HCT116 (cell line): ENCODE data around the gene ADAMTS15. TPM values are rescaled to one million over a fixed set of nuclear protein-coding genes. Genes with fewer than 3 reads are reported as not detected.

ENCODE experiments used
- ATAC-seq: fragments of 200-7000 bp; cut with Tn5 transposase; 2 replicates; pipeline ENCODE4 v1.9.1; 2020; ENCODE audit warnings: mild to moderate bottlenecking, moderate library complexity
- BruUV-seq: library from RNA; stranded (reverse); fragments of 400-500 nt; replicated peaks from 2 replicates; lab custom pipeline; 2021; lab: Mats Ljungman, UMichigan
- CTCF ChIA-PET: fragments of 300-600 bp; sonication (Branson Sonifier 250); formaldehyde crosslinking; loops from one replicate; lab custom pipeline; 2021; ENCODE audit warnings: antibody characterized with exemption; lab: Charles Lee
- POLR2A ChIA-PET: fragments of 300-600, 350-600 bp; sonication (Branson Sonifier 250); formaldehyde crosslinking; loops from one replicate; lab custom pipeline; 2021; ENCODE audit warnings: antibody characterized with exemption; lab: Charles Lee
- RAD21 ChIA-PET, 2 experiments: fragments of 300-600 bp; sonication (Branson Sonifier 250); formaldehyde crosslinking; loops; one replicate each; lab custom pipeline; 2023; ENCODE audit warnings: low total read pairs in 2 of 2; ENCODE audit not compliant: uncharacterized antibody in 2 of 2, unreplicated experiment in 2 of 2, low non-redundant PET in 1 of 2; lab: Charles Lee
- DNase-seq: peaks from one replicate; pipeline ENCODE4 v3.0.0-alpha.2; 2010; ENCODE audit warnings: low read depth, low spot score
- H2AFZ ChIP-seq: fragments of 200-600 bp; shearing (Covaris generic), sonication (generic); 2 replicates; pipeline ENCODE4 v1.6.1; 2017; ENCODE audit warnings: low read depth, mixed run types, mixed read lengths, antibody characterized with exemption, low read length; ENCODE audit not compliant: poor library complexity, severe bottlenecking
- H3K27ac ChIP-seq: 2 replicates; pipeline ENCODE4 v1.5.1; 2012; ENCODE audit warnings: low read depth, low read length
- H3K27me3 ChIP-seq: fragments of 200-600 bp; sonication (generic); 2 replicates; pipeline ENCODE4 v1.6.1; 2016; ENCODE audit warnings: mixed run types, low read length, mixed read lengths; ENCODE audit not compliant: insufficient read depth
- H3K36me3 ChIP-seq, 2 experiments: fragments of 200-500 bp in 1 of 2; fragments of 200-600 bp in 1 of 2; sonication (Bioruptor generic) in 1 of 2; sonication (generic) in 1 of 2; 2 replicates each; pipeline versions ENCODE4 v1.5.1 to v1.6.1; 2014 to 2016; ENCODE audit warnings: low read length in 2 of 2, inconsistent platforms in 1 of 2, mixed read lengths in 1 of 2, mixed run types in 1 of 2; ENCODE audit not compliant: insufficient read depth in 2 of 2, control insufficient read depth in 1 of 2
- H3K4me1 ChIP-seq, 2 experiments: fragments of 200-600 bp in 1 of 2; sonication (generic) in 1 of 2; 2 replicates each; pipeline versions ENCODE4 v1.5.1 to v1.6.1; 2012 to 2017; ENCODE audit warnings: low read length in 2 of 2, inconsistent platforms in 1 of 2, mild to moderate bottlenecking in 1 of 2, mixed read lengths in 1 of 2, mixed run types in 1 of 2, moderate library complexity in 1 of 2; ENCODE audit not compliant: insufficient read depth in 2 of 2, control insufficient read depth in 1 of 2
- H3K4me2 ChIP-seq: fragments of 200-600 bp; sonication (generic); 2 replicates; pipeline ENCODE4 v1.6.1; 2017; ENCODE audit warnings: mixed run types, low read length, mixed read lengths
- H3K4me3 ChIP-seq, 2 experiments: fragments of 200-600 bp in 1 of 2; sonication (generic) in 1 of 2; replicated peaks in 1 of 2; 2 replicates each; pipeline ENCODE4 v1.5.1; 2011 to 2016; ENCODE audit warnings: low read length in 2 of 2, control low read depth in 1 of 2, low read depth in 1 of 2, mild to moderate bottlenecking in 1 of 2, mixed read lengths in 1 of 2, mixed run types in 1 of 2
- H3K79me2 ChIP-seq: fragments of 200-600 bp; sonication (generic); 2 replicates; pipeline ENCODE4 v1.6.1; 2017; ENCODE audit warnings: mild to moderate bottlenecking, mixed run types, low read length, moderate library complexity, mixed read lengths; ENCODE audit not compliant: insufficient read depth
- H3K9ac ChIP-seq: fragments of 200-600 bp; sonication (generic); 2 replicates; pipeline ENCODE4 v1.6.1; 2016; ENCODE audit warnings: low read length, mixed read lengths
- H3K9me2 ChIP-seq: fragments of 200-600 bp; sonication (generic), shearing (Covaris generic); 2 replicates; pipeline ENCODE4 v1.6.1; 2017; ENCODE audit warnings: mixed run types, mild to moderate bottlenecking, moderate library complexity; ENCODE audit not compliant: insufficient read depth
- H3K9me3 ChIP-seq, 2 experiments: fragments of 200-500 bp in 1 of 2; fragments of 200-600 bp in 1 of 2; sonication (Bioruptor generic) in 1 of 2; sonication (generic) in 1 of 2; 2 replicates each; pipeline ENCODE4 v1.6.1; 2014 to 2017; ENCODE audit warnings: low read length in 2 of 2, mixed read lengths in 2 of 2, inconsistent platforms in 1 of 2, low read depth in 1 of 2, mild to moderate bottlenecking in 1 of 2, mixed run types in 1 of 2, moderate library complexity in 1 of 2; ENCODE audit not compliant: control insufficient read depth in 1 of 2, insufficient read depth in 1 of 2
- H4K20me1 ChIP-seq: fragments of 200-600 bp; sonication (generic), shearing (Covaris generic); 2 replicates; pipeline ENCODE4 v1.6.1; 2017; ENCODE audit warnings: mixed run types, mild to moderate bottlenecking, moderate library complexity; ENCODE audit not compliant: insufficient read depth
- CBX3 ChIP-seq: IDR thresholded peaks from 2 replicates; pipeline ENCODE4 v1.6.1; 2012; ENCODE audit warnings: low read depth
- CTCF ChIP-seq, 3 experiments: fragments of 200-600 bp in 1 of 3; sonication (generic) in 1 of 3; IDR thresholded peaks in 2 of 3; conservative IDR thresholded peaks in 1 of 3; 2 replicates each; pipeline ENCODE4 v1.5.1; 2012 to 2017; ENCODE audit warnings: low read depth in 2 of 3, low read length in 2 of 3, antibody characterized with exemption in 1 of 3, borderline replicate concordance in 1 of 3, control low read depth in 1 of 3, mild to moderate bottlenecking in 1 of 3, mixed read lengths in 1 of 3, mixed run types in 1 of 3, moderate library complexity in 1 of 3; ENCODE audit not compliant: insufficient read depth in 1 of 3
- ELF1 ChIP-seq: IDR thresholded peaks from 2 replicates; pipeline ENCODE4 v1.6.1; 2012; ENCODE audit warnings: low read depth, borderline replicate concordance
- MAX ChIP-seq: IDR thresholded peaks from 2 replicates; pipeline ENCODE4 v1.6.1; 2012
- REST ChIP-seq: IDR thresholded peaks from 2 replicates; pipeline ENCODE4 v1.6.1; 2012; ENCODE audit warnings: low read depth
- SIN3A ChIP-seq: IDR thresholded peaks from 2 replicates; pipeline ENCODE4 v1.6.1; 2012; ENCODE audit warnings: low read depth
- SP1 ChIP-seq: IDR thresholded peaks from 2 replicates; pipeline ENCODE4 v1.6.1; 2012; ENCODE audit warnings: low read depth
- TCF7L2 ChIP-seq: IDR thresholded peaks from 2 replicates; pipeline ENCODE4 v1.7.0; 2011; ENCODE audit warnings: borderline replicate concordance, inconsistent platforms; ENCODE audit not compliant: insufficient read depth, insufficient read length; ENCODE audit errors: extremely low read depth
- ZNF274 ChIP-seq: fragments of 200-500 bp; sonication (Bioruptor generic); IDR thresholded peaks from 2 replicates; pipeline ENCODE4 v1.6.1; 2014; ENCODE audit warnings: mild to moderate bottlenecking, low read depth, low read length, inconsistent platforms
- intact Hi-C: fragments of 100-400 bp; cut with micrococcal nuclease; formaldehyde crosslinking; loops from 2 replicates; pipeline ENCODE4 v1.10.0; 2022
- total RNA-seq: library from RNA; stranded (reverse); gene quantifications from one replicate; pipeline ENCODE4 v1.2.1, GENCODE V29; 2021; ENCODE audit not compliant: unreplicated experiment

ADAMTS15 gene
- total RNA-seq, 1 experiment from 2014 or later, result 0.44 TPM

- intact Hi-C loops, result no loop called here
- Histone ChIP-seq H3K9me3 (no peaks in the 10 kb centered on the region), H3K36me3 (no peaks in the 10 kb centered on the region), H3K4me2 (no peak within 1 kb of the TSS), H3K27me3 (peaks cover 44% of the 10 kb centered on the region), H3K4me3 (no peak within 1 kb of the TSS), H3K4me1 (no peaks in the 10 kb centered on the region), H3K27ac (no peak within 1 kb of the TSS), H3K79me2 (no peaks in the 10 kb centered on the region), H4K20me1 (no peaks in the 10 kb centered on the region), H2AFZ (no peak within 1 kb of the TSS), H3K9ac (no peak within 1 kb of the TSS), H3K9me2 (no peaks in the 10 kb centered on the region)
- TF ChIP-seq CBX3 (no peak), ELF1 (no peak), TCF7L2 (no peak), CTCF (IDR thresholded peaks at IDR 0.05 in 2 of 3, conservative IDR thresholded peaks at IDR 0.05 in 1 of 3; ENCODE audit: borderline replicate concordance in 1 of 3, insufficient read depth in 1 of 3, low read depth in 2 of 3, low read length in 2 of 3) (no peak), ZNF274 (no peak), SIN3A (no peak), MAX (no peak), SP1 (no peak), REST (no peak)
- POLR2A ChIA-PET, result no interaction called here
- DNase-seq, result no peak
- CTCF ChIA-PET, result no interaction called here
- RAD21 ChIA-PET, result no interaction called here
- ATAC-seq, result no peak
- no TSS peak for BruUV-seq
Measured at GRCh38 chr11:130428316-130429119, 19.9 kb upstream of the ADAMTS15 start, which contains the start of gene ADAMTS8. ADAMTS8 (minus strand) TSS chr11:130428609; CDS start chr11:130428286, 323 bp downstream.
